K562 (cell line): ENCODE data around the gene WTIP. TPM values are rescaled to one million over a fixed set of nuclear protein-coding genes. Genes with fewer than 3 reads are reported as not detected.
A peak's percentile ranks its signal among the peaks of the same experiment; 100 is the strongest.

Experiments used
- ATAC-seq: fragments of 200-7000 bp; cut with Tn5 transposase; 3 replicates; pipeline ENCODE4 v1.9.1; 2020; ENCODE audit warnings: moderate library complexity
- BruUV-seq: library from RNA; stranded (reverse); fragments of 400-500 nt; replicated peaks from 2 replicates; lab custom pipeline; 2021; lab: Mats Ljungman, UMichigan
- CTCF ChIA-PET: fragments of 300-600 bp; formaldehyde crosslinking; extraction: SDS; loops from one replicate; lab custom pipeline; 2021; ENCODE audit warnings: low intra/inter-chr PET ratio; lab: Yijun Ruan, JAX
- POLR2A ChIA-PET: fragments of 300-600, 350-650 bp; sonication (Branson Sonifier 250); formaldehyde crosslinking; extraction: SDS; loops from one replicate; lab custom pipeline; 2021; ENCODE audit warnings: antibody characterized with exemption, inconsistent platforms; lab: Yijun Ruan, JAX
- DNase-seq, 4 experiments: peaks; one replicate each; pipeline versions ENCODE4 v3.0.0 to v3.0.0-alpha.2; 2011 to 2018; ENCODE audit warnings: low spot score in 3 of 4, mixed read lengths in 3 of 4; ENCODE audit errors: extremely low read depth in 1 of 4
- FAIRE-seq: peaks from 2 replicates; lab custom pipeline; 2011; peaks lifted over from hg19 to GRCh38; lab: Jason Lieb, UNC
- H2AFZ ChIP-seq: 2 replicates; pipeline ENCODE4 v1.6.0; 2011; ENCODE audit warnings: low read depth, low read length, control low read depth, inconsistent platforms
- H3K27ac ChIP-seq: fragments of 200-600 bp; 3 replicates; pipeline ENCODE4 v1.8.0; 2011; ENCODE audit warnings: low read depth, mild to moderate bottlenecking, control low read depth, inconsistent platforms, low read length, moderate library complexity, mixed read lengths; ENCODE audit errors: extremely low read depth
- H3K27me3 ChIP-seq, 2 experiments: fragments of 300-600 bp in 1 of 2; 2 replicates in 1 of 2; 3 replicates in 1 of 2; pipeline versions ENCODE4 v1.6.0 to v1.8.0; 2011; ENCODE audit warnings: inconsistent platforms in 2 of 2, low read length in 2 of 2, mild to moderate bottlenecking in 1 of 2, mixed read lengths in 1 of 2, moderate library complexity in 1 of 2; ENCODE audit not compliant: control insufficient read depth in 2 of 2, insufficient read depth in 2 of 2
- H3K36me3 ChIP-seq: fragments of 300-600 bp; 3 replicates; pipeline ENCODE4 v1.8.0; 2011; ENCODE audit warnings: mild to moderate bottlenecking, low read length, inconsistent platforms; ENCODE audit not compliant: control insufficient read depth, insufficient read depth
- H3K4me1 ChIP-seq, 2 experiments: fragments of 200-600 bp in 1 of 2; replicated peaks in 1 of 2; 2 replicates in 1 of 2; 3 replicates in 1 of 2; pipeline versions ENCODE4 v1.5.1 to v1.8.0; 2011; ENCODE audit warnings: inconsistent platforms in 2 of 2, low read length in 2 of 2, mild to moderate bottlenecking in 1 of 2, mixed read lengths in 1 of 2, moderate library complexity in 1 of 2; ENCODE audit not compliant: control insufficient read depth in 2 of 2, insufficient read depth in 2 of 2
- H3K4me2 ChIP-seq: 2 replicates; pipeline ENCODE4 v1.6.1; 2011; ENCODE audit warnings: low read length, control low read depth, inconsistent platforms, mixed read lengths; ENCODE audit not compliant: insufficient read depth
- H3K4me3 ChIP-seq: fragments of 200-600 bp; sonication (generic), shearing (Covaris generic); 2 replicates; pipeline ENCODE4 v1.5.1; 2016; ENCODE audit warnings: control low read depth, inconsistent platforms
- H3K79me2 ChIP-seq: fragments of 200-600 bp; 3 replicates; pipeline ENCODE4 v1.8.0; 2011; ENCODE audit warnings: low read length, inconsistent platforms; ENCODE audit not compliant: control insufficient read depth, insufficient read depth
- H3K9ac ChIP-seq, 2 experiments: 2 replicates each; pipeline versions ENCODE4 v1.6.0 to v1.6.1; 2011; ENCODE audit warnings: low read depth in 2 of 2, low read length in 2 of 2, control low read depth in 1 of 2, inconsistent platforms in 1 of 2, mild to moderate bottlenecking in 1 of 2, mixed read lengths in 1 of 2; ENCODE audit not compliant: insufficient read depth in 1 of 2
- H3K9me1 ChIP-seq: one replicate; pipeline ENCODE4 v1.6.0; 2011; ENCODE audit warnings: inconsistent platforms, mild to moderate bottlenecking, low read length, moderate library complexity; ENCODE audit not compliant: control insufficient read depth, insufficient read depth
- H3K9me3 ChIP-seq: replicated peaks from 2 replicates; pipeline ENCODE4 v1.5.1; 2011; ENCODE audit warnings: low read depth, low read length, inconsistent platforms; ENCODE audit not compliant: control insufficient read depth, insufficient read depth
- H4K20me1 ChIP-seq: replicated peaks from 2 replicates; pipeline ENCODE4 v1.6.1; 2011; ENCODE audit warnings: low read length, inconsistent platforms, mixed read lengths; ENCODE audit not compliant: control insufficient read depth, insufficient read depth
- FOXK1 ChIP-seq: sonication (generic); formaldehyde crosslinking; IDR thresholded peaks from 2 replicates; pipeline ENCODE4 v1.8.0; 2022; ENCODE audit warnings: missing genetic modification reagents, mild to moderate bottlenecking, borderline replicate concordance
- PRPF4 ChIP-seq: fragments of 200-400 bp; formaldehyde crosslinking; IDR thresholded peaks from one replicate; pipeline ENCODE4 v1.6.1; 2017; ENCODE audit warnings: low read length, low read depth, mild to moderate bottlenecking; ENCODE audit not compliant: insufficient read depth, poor library complexity, severe bottlenecking
- TAF7 ChIP-seq: fragments of 450-650 bp; IDR thresholded peaks from 2 replicates; pipeline ENCODE4 v1.6.1; 2016; ENCODE audit warnings: missing genetic modification characterization, missing compliant biosample characterization
- ZBTB7A ChIP-seq: IDR thresholded peaks from 2 replicates; pipeline ENCODE4 v1.6.1; 2011; ENCODE audit warnings: low read depth, mild to moderate bottlenecking, low read length, moderate library complexity, borderline replicate concordance; ENCODE audit not compliant: control insufficient read depth
- WGBS: fragments of 100-300 bp; shearing (Covaris generic); methylation state at CpG from one replicate; pipeline ENCODE4 v1.1.6; 2016; ENCODE audit warnings: low coverage, mixed read lengths; ENCODE audit not compliant: insufficient coverage; ENCODE audit errors: missing lambda C conversion rate; 5-methylcytosine and 5-hydroxymethylcytosine counted together
- in situ Hi-C: fragments of 300-500 bp; cut with MboI; formaldehyde crosslinking; loops from 4 replicates; pipeline ENCODE4 v1.15.0; 2018; ENCODE audit warnings: inconsistent platforms, mixed read lengths
- intact Hi-C: fragments of 100-400 bp; cut with micrococcal nuclease; formaldehyde crosslinking; loops from 2 replicates; pipeline ENCODE4 v1.14.2; 2022
- polyA plus RNA-seq, 8 experiments: library from polyadenylated mRNA; depleted of rRNA in 4 of 8; stranded (reverse) in 5 of 8; unstranded in 3 of 8; fragments of >200 nt; fragmentation: Nextera tagmentation in 2 of 8; fragmentation: Illumina TruSeq in 1 of 8; extraction: Ambion mirVana in 2 of 8; extraction: Trizol in 1 of 8; gene quantifications; 2 replicates each; pipeline versions ENCODE4 v1.2.1 to v1.2.3, GENCODE V29; 2011 to 2014; ENCODE audit warnings: inconsistent platforms in 1 of 8, missing spikeins in 1 of 8
- total RNA-seq, 7 experiments: library from RNA; depleted of rRNA in 6 of 7; stranded (reverse); fragments of >200 nt in 6 of 7; fragmentation: Illumina TruSeq in 2 of 7; extraction: Trizol in 2 of 7; gene quantifications; 2 replicates each; pipeline versions ENCODE4 v1.2.1 to v1.2.3, GENCODE V29; 2011 to 2021; ENCODE audit warnings: low replicate concordance in 1 of 7
- TF ChIP-seq, protein P1 (sequence below): fragments of 450-650 bp; formaldehyde crosslinking; IDR thresholded peaks from 2 replicates; pipeline ENCODE4 v1.4.0; 2020; ENCODE audit warnings: mild to moderate bottlenecking, moderate library complexity
- TF ChIP-seq, protein P2 (sequence below): fragments of 450-650 bp; IDR thresholded peaks from 2 replicates; pipeline ENCODE4 v1.6.1; 2016; ENCODE audit warnings: missing biosample characterization, missing genetic modification characterization

Gene WTIP
- total and polyA plus RNA-seq, 9 of the 15 experiments (the other 6 are each of a cell fraction or from before 2014, with no cell fraction given), result under 0.01 to 0.54 (median 0.27) TPM; not detected in 1

DNA sequence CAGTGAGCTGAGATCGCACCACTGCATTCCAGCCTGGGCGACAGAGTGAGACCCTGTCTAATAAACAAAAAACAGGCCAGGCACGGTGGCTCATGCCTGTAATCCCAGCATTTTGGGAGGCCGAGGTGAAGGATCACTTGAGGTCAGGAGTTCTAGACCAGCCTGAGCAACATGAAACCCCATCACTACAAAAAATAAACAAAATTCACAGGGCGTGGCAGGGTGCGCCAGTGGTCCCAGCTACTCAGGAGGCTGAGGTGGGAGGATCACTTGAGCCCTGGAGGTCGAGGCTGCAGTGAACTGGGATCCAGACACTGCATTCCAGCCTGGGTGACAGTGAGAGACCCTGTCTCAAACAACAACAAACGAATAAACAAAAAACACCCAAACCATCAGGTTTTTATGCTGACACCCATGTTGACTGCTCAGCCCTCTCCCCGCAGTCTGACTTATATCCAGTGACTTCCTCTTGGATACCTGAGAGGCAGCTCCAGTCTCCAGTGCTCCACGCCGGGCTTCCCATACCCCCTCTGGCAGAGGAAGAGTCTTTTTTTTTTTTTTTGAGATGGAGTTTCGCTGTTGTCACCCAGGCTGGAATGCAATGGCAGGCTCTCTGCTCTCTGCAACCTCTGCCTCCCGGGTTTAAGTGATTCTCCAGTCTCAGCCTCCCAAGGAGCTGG, 17.7 kb downstream of the WTIP start (continued):
- TF ChIP-seq, protein P1, sequence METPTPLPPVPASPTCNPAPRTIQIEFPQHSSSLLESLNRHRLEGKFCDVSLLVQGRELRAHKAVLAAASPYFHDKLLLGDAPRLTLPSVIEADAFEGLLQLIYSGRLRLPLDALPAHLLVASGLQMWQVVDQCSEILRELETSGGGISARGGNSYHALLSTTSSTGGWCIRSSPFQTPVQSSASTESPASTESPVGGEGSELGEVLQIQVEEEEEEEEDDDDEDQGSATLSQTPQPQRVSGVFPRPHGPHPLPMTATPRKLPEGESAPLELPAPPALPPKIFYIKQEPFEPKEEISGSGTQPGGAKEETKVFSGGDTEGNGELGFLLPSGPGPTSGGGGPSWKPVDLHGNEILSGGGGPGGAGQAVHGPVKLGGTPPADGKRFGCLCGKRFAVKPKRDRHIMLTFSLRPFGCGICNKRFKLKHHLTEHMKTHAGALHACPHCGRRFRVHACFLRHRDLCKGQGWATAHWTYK (CRISPR knock-in tag), result no peak

DNA sequence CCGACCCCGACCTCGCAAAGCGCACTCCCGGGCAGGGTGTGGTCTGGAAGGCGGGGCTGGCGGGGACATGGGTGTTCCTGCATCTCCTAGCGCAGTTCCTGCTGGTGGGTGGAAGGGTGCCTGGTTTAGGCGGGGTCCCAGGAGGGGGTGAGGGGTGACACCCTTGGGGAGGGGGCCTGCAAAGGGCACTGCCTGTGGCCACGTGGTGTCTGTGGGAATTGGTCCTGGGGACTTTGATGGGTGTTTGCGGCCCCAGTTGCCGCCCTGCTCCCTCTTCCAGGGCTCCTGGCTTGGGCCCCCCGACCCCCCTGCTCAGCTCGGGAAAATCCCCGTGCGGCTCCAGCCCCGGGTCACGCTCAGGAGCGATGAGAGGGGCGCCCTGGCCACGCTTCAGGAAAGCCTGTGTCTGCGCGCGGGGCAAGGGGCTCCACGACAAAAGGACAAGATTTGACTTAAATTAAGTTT, 19.1 kb downstream of the WTIP start:
- no peak for FAIRE-seq
- DNase-seq, result peak; percentile 23 to 55 (median 46)
- H3K27me3 ChIP-seq, result peaks cover 0 to 5% of the 10 kb centered on the region in 2 experiments; a peak in 1 of 5 replicates
- no peak overlapping the region for H3K27ac ChIP-seq
- H4K20me1 ChIP-seq, result no peaks in the 10 kb centered on the region
- POLR2A ChIA-PET, result interaction anchor here (0.6 to 1.0 kb wide), 3 partner anchors 9 to 1704 kb away, joined by 3 to 4 read pairs (median 3); no protein-coding TSS in a partner anchor
- intact Hi-C loops (loop anchor here (10.0 kb wide), 1 partner anchor 146 kb away; no protein-coding TSS in a partner anchor), in situ Hi-C loops (no loop called here)
- H3K9me3 ChIP-seq, result no peaks in the 10 kb centered on the region
- H3K36me3 ChIP-seq, result no peaks in the 10 kb centered on the region
- WGBS, result 25% methylated on average over 19 of the region's 25 CpGs
- TF ChIP-seq FOXK1 (CRISPR knock-in tag) (no peak), TAF7 (tag) (no peak), ZBTB7A (0 out of 2 replicates have a peak, but pooled peaks have one; percentile 16), PRPF4 (no peak)
- TF ChIP-seq, protein P2, sequence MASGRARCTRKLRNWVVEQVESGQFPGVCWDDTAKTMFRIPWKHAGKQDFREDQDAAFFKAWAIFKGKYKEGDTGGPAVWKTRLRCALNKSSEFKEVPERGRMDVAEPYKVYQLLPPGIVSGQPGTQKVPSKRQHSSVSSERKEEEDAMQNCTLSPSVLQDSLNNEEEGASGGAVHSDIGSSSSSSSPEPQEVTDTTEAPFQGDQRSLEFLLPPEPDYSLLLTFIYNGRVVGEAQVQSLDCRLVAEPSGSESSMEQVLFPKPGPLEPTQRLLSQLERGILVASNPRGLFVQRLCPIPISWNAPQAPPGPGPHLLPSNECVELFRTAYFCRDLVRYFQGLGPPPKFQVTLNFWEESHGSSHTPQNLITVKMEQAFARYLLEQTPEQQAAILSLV (tag), result no peak
- no peak overlapping the region for H3K4me2 ChIP-seq
- ATAC-seq, result peak; percentile 24
- H3K4me3 ChIP-seq, result no peak overlapping the region
- BruUV-seq, result no TSS peak
- CTCF ChIA-PET, result interaction anchor here (0.6 to 3.1 kb wide), 6 partner anchors 30 to 722 kb away, joined by 3 to 27 read pairs (median 4); no protein-coding TSS in a partner anchor
- H2AFZ ChIP-seq, result no peak overlapping the region
- no peaks in the 10 kb centered on the region for H3K79me2 ChIP-seq
- no peak overlapping the region; a peak in 1 of 4 replicates for H3K9ac ChIP-seq
- H3K4me1 ChIP-seq, result peaks cover 7 to 43% of the 10 kb centered on the region in 2 experiments; a peak in 4 of 5 replicates
- no peaks in the 10 kb centered on the region for H3K9me1 ChIP-seq
